ENCODE measurements around the gene EHMT1.

Gene EHMT1

GRCh38 chr9:137756045-137756744 lies 137.4 kb downstream of the EHMT1 start:
- DNase-seq (ENCODE audit: low read depth), result no peak
- in situ Hi-C loops (cut with HindIII; ENCODE audit: low sequenced_read_pairs), result no loop called here
- no peak overlapping the region for H3K4me3 ChIP-seq (ENCODE audit: low read depth, low read length)
- TF ChIP-seq CTCF (IDR thresholded peaks at IDR 0.05; ENCODE audit: low read depth, low read length, missing control alignments), result no peak

GRCh38 chr9:137757139-137757538 lies 138.3 kb downstream of the EHMT1 start:
- DNase-seq (ENCODE audit: low read depth), result no peak
- TF ChIP-seq CTCF (IDR thresholded peaks at IDR 0.05; ENCODE audit: low read depth, low read length, missing control alignments), result no peak
- H3K4me3 ChIP-seq (ENCODE audit: low read depth, low read length), result no peak overlapping the region
- in situ Hi-C loops (cut with HindIII; ENCODE audit: low sequenced_read_pairs), result no loop called here

GRCh38 chr9:137757613-137758029 lies 138.8 kb downstream of the EHMT1 start:
- in situ Hi-C loops (cut with HindIII; ENCODE audit: low sequenced_read_pairs), result no loop called here
- TF ChIP-seq CTCF (IDR thresholded peaks at IDR 0.05; ENCODE audit: low read depth, low read length, missing control alignments), result no peak
- H3K4me3 ChIP-seq (ENCODE audit: low read depth, low read length), result no peak overlapping the region
- no peak for DNase-seq (ENCODE audit: low read depth)

GRCh38 chr9:137758067-137758466 lies 139.3 kb downstream of the EHMT1 start:
- in situ Hi-C loops (cut with HindIII; ENCODE audit: low sequenced_read_pairs), result no loop called here
- no peak for TF ChIP-seq CTCF (IDR thresholded peaks at IDR 0.05; ENCODE audit: low read depth, low read length, missing control alignments)
- H3K4me3 ChIP-seq (ENCODE audit: low read depth, low read length), result no peak overlapping the region
- no peak for DNase-seq (ENCODE audit: low read depth)

GRCh38 chr9:137759117-137759516 lies 140.3 kb downstream of the EHMT1 start:
- TF ChIP-seq CTCF (IDR thresholded peaks at IDR 0.05; ENCODE audit: low read depth, low read length, missing control alignments), result no peak
- in situ Hi-C loops (cut with HindIII; ENCODE audit: low sequenced_read_pairs), result no loop called here
- no peak overlapping the region for H3K4me3 ChIP-seq (ENCODE audit: low read depth, low read length)
- no peak for DNase-seq (ENCODE audit: low read depth)

GRCh38 chr9:137759649-137760321 lies 141.0 kb downstream of the EHMT1 start:
- no peak for TF ChIP-seq CTCF (IDR thresholded peaks at IDR 0.05; ENCODE audit: low read depth, low read length, missing control alignments)
- no peak for DNase-seq (ENCODE audit: low read depth)
- in situ Hi-C loops (cut with HindIII; ENCODE audit: low sequenced_read_pairs), result no loop called here
- no peak overlapping the region for H3K4me3 ChIP-seq (ENCODE audit: low read depth, low read length)

Measured in astrocyte of the cerebellum (primary cell).